K562 (cell line): ENCODE data around the gene PRMT5. TPM values are rescaled to one million over a fixed set of nuclear protein-coding genes. Genes with fewer than 3 reads are reported as not detected.

Experiments used
- polyA plus RNA-seq, 8 experiments: library from polyadenylated mRNA; depleted of rRNA in 4 of 8; stranded (reverse) in 5 of 8; unstranded in 3 of 8; fragments of >200 nt; fragmentation: Nextera tagmentation in 2 of 8; fragmentation: Illumina TruSeq in 1 of 8; extraction: Ambion mirVana in 2 of 8; extraction: Trizol in 1 of 8; gene quantifications; 2 replicates each; pipeline versions ENCODE4 v1.2.1 to v1.2.3, GENCODE V29; 2011 to 2014; ENCODE audit warnings: inconsistent platforms in 1 of 8, missing spikeins in 1 of 8
- total RNA-seq, 7 experiments: library from RNA; depleted of rRNA in 6 of 7; stranded (reverse); fragments of >200 nt in 6 of 7; fragmentation: Illumina TruSeq in 2 of 7; extraction: Trizol in 2 of 7; gene quantifications; 2 replicates each; pipeline versions ENCODE4 v1.2.1 to v1.2.3, GENCODE V29; 2011 to 2021; ENCODE audit warnings: low replicate concordance in 1 of 7
- TF ChIP-seq, protein P1 (sequence below), 2 experiments: fragments of 450-650 bp in 1 of 2; sonication (generic) in 1 of 2; formaldehyde crosslinking in 1 of 2; IDR thresholded peaks; 2 replicates each; pipeline versions ENCODE4 v1.7.1 to v1.9.0; 2016 to 2022; ENCODE audit warnings: inconsistent platforms in 1 of 2, mild to moderate bottlenecking in 1 of 2, missing genetic modification reagents in 1 of 2

PRMT5 gene
- total and polyA plus RNA-seq, 9 of the 15 experiments (the other 6 are each of a cell fraction or from before 2014, with no cell fraction given), result 114 to 552 (median 222) TPM

DNA sequence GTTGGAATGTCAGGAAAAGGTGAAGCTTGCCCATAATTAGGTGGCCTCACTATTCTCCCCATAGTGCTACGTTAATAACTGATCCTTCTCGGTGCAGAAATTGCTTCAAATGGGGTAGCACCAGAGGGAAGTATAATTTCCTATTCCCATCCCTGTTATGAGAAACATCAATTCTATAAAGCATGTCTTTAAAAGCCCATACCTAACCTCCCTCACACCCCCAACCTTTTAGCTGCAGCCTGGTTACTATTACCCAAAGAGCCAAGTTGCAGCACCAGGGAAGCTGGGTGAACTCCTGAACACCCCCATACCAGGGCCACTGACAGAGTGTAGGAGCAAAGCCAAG is 25.5 kb downstream of the PRMT5 start (continued):
- TF ChIP-seq, protein P1, sequence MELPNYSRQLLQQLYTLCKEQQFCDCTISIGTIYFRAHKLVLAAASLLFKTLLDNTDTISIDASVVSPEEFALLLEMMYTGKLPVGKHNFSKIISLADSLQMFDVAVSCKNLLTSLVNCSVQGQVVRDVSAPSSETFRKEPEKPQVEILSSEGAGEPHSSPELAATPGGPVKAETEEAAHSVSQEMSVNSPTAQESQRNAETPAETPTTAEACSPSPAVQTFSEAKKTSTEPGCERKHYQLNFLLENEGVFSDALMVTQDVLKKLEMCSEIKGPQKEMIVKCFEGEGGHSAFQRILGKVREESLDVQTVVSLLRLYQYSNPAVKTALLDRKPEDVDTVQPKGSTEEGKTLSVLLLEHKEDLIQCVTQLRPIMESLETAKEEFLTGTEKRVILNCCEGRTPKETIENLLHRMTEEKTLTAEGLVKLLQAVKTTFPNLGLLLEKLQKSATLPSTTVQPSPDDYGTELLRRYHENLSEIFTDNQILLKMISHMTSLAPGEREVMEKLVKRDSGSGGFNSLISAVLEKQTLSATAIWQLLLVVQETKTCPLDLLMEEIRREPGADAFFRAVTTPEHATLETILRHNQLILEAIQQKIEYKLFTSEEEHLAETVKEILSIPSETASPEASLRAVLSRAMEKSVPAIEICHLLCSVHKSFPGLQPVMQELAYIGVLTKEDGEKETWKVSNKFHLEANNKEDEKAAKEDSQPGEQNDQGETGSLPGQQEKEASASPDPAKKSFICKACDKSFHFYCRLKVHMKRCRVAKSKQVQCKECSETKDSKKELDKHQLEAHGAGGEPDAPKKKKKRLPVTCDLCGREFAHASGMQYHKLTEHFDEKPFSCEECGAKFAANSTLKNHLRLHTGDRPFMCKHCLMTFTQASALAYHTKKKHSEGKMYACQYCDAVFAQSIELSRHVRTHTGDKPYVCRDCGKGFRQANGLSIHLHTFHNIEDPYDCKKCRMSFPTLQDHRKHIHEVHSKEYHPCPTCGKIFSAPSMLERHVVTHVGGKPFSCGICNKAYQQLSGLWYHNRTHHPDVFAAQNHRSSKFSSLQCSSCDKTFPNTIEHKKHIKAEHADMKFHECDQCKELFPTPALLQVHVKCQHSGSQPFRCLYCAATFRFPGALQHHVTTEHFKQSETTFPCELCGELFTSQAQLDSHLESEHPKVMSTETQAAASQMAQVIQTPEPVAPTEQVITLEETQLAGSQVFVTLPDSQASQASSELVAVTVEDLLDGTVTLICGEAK (IDR thresholded peaks at IDR 0.05), result no peak
- TF ChIP-seq, protein P1 (CRISPR knock-in tag; IDR thresholded peaks at IDR 0.05), result no peak
- TF ChIP-seq, all 486 proteins: peak for 0
